Measurements from ENCODE around the gene PKMYT1.
A peak's percentile ranks its signal among the peaks of the same experiment; 100 is the strongest.

The PKMYT1 gene

DNA sequence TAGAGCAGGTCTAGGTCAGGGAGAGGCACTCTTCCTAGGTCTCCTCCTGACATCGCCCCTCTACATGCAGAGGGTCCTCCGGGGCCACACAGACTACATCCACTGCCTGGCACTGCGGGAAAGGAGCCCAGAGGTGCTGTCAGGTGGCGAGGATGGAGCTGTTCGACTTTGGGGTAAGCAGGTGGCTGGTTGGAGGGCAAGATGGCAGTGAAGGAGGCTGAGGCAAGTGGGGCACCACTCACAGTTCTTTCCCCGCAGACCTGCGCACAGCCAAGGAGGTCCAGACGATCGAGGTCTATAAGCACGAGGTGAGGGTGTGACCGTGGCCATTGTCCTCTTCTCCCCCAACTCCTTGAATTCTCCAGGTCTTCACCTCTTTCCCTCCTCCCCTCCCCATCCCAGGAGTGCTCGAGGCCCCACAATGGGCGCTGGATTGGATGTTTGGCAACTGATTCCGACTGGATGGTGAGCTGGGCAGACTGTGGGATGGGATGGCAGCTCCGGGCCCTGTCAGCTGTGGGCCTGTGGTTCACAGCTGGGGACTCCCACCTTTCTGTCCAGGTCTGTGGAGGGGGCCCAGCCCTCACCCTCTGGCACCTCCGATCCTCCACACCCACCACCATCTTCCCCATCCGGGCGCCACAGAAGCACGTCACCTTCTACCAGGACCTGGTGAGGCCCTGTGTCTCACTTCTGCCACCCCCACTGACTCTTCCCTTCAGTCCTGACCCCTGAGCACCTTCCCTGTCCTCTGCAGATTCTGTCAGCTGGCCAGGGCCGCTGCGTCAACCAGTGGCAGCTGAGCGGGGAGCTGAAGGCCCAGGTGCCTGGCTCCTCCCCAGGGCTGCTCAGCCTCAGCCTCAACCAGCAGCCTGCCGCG lies 46.6 kb upstream of the PKMYT1 start:
- Histone ChIP-seq H3K4me3 (replicated peaks; ENCODE audit: low read depth, low read length) (no peak overlapping the region), H3K36me3 (ENCODE audit: control insufficient read depth, insufficient read depth, low read length) (peaks cover 15% of the 10 kb centered on the region), H3K27me3 (replicated peaks; ENCODE audit: control insufficient read depth, insufficient read depth, low read length) (peaks cover 5% of the 10 kb centered on the region)
- DNase-seq (ENCODE audit: extremely low read depth, insufficient read length), result no peak
- TF ChIP-seq, protein P1, sequence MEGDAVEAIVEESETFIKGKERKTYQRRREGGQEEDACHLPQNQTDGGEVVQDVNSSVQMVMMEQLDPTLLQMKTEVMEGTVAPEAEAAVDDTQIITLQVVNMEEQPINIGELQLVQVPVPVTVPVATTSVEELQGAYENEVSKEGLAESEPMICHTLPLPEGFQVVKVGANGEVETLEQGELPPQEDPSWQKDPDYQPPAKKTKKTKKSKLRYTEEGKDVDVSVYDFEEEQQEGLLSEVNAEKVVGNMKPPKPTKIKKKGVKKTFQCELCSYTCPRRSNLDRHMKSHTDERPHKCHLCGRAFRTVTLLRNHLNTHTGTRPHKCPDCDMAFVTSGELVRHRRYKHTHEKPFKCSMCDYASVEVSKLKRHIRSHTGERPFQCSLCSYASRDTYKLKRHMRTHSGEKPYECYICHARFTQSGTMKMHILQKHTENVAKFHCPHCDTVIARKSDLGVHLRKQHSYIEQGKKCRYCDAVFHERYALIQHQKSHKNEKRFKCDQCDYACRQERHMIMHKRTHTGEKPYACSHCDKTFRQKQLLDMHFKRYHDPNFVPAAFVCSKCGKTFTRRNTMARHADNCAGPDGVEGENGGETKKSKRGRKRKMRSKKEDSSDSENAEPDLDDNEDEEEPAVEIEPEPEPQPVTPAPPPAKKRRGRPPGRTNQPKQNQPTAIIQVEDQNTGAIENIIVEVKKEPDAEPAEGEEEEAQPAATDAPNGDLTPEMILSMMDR (IDR thresholded peaks at IDR 0.05; ENCODE audit: insufficient read depth, low read length, poor library complexity, severe bottlenecking), result no peak

DNA sequence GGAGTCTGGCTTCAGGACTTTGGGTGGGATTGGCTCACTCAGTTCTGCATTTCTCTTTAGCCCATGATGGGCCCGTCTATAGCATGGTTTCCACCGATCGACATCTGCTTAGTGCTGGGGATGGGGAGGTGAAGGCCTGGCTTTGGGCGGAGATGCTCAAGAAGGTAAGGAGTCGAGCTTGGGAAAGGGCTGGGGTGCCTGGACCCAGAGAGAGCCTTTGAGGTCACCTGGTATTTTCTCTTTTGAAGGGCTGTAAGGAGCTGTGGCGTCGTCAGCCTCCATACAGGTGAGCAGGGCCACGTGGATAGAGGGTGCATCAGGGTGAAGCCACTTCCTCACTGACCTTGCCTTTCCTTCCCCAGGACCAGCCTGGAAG lies 45.7 kb upstream of the PKMYT1 start:
- Histone ChIP-seq H3K27me3 (replicated peaks; ENCODE audit: control insufficient read depth, insufficient read depth, low read length) (peaks cover 5% of the 10 kb centered on the region), H3K4me3 (replicated peaks; ENCODE audit: low read depth, low read length) (no peak overlapping the region), H3K36me3 (ENCODE audit: control insufficient read depth, insufficient read depth, low read length) (peaks cover 15% of the 10 kb centered on the region)
- TF ChIP-seq, protein P1 (IDR thresholded peaks at IDR 0.05; ENCODE audit: insufficient read depth, low read length, poor library complexity, severe bottlenecking), result no peak
- DNase-seq (ENCODE audit: extremely low read depth, insufficient read length), result no peak

DNA sequence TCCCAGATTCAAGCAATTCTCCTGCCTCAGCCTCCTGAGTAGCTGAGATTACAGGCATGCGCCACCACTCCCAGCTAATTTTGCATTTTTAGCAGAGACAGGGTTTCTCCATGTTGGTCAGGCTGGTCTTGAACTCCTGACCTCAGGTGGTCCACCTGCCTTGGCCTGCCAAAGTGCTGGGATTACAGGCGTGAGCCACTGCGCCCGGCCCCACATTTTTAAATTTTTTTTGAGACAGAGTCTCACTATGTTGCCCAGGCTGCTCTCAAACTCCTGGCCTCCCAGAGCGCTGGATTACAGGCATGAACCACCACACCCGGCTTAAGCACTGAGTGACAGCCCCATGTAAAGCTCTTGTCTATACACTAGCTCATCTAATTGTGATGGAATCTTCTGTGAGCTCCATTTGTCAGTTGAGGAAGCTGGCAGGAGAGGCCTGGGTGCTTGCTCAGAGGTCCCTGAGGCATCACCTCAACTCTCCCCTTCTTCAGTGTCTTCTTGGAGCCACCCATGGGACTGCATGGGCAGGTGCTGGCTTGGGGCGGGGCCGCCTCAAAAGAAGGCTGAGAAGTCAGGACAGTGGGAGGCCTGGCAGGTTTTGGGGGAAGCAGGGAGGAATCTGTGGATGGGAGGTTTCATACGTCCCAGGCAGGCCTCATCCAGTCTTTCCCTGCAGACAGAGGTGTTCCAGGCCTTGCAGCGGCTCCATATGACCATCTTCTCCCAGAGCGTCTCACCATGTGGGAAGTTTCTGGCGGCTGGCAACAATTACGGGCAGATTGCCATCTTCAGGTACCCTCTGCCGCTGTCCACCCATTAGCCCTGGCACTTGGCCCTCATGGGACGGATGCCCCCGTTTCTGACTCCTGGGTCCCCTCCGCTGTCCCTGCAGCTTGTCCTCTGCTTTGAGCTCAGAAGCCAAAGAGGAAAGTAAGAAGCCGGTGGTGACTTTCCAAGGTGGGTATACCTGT lies 45.1 kb upstream of the PKMYT1 start:
- Histone ChIP-seq H3K4me3 (replicated peaks; ENCODE audit: low read depth, low read length) (no peak overlapping the region), H3K36me3 (ENCODE audit: control insufficient read depth, insufficient read depth, low read length) (peaks cover 15% of the 10 kb centered on the region), H3K27me3 (replicated peaks; ENCODE audit: control insufficient read depth, insufficient read depth, low read length) (peaks cover 5% of the 10 kb centered on the region)
- TF ChIP-seq, protein P1 (IDR thresholded peaks at IDR 0.05; ENCODE audit: insufficient read depth, low read length, poor library complexity, severe bottlenecking), result no peak
- DNase-seq (ENCODE audit: extremely low read depth, insufficient read length), result no peak

DNA sequence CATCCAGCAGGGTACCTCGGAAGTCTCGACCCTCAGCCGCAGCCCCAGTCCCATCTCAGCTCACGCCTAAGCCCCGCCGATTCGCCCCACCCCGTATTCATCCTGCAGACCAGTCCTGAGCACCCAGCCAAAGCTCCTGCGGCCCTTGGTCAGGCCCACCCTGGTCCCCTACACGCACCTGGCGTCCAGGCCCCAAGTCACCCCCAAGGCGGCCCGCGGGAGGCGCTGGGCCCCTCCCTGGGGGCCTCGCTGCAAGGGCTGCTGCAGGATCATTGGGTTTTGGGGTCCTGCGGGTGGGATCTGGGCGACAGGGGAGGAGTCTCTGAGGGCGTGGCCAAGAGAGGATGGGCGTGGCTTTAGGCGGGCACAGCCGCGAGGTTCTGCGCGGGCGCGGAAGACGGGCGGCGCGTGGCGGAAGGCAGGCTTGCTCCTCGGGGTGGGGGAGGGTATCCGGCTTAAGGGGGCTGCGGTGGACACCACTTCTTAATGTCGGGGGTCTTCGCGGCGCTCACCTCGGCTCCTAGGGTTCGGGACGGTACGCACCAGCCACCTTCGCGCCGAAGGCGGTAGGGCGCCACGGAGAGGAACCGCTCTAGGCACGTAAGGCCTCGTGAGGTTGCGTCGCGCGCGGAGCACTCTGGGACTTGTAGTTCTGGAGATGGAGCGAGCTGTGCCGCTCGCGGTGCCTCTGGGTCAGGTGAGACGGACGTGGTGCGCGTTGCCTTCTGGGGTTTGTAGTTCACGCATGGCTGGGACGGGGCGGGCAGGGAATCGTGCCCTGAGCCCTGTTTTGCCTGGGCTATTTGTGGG lies 43.6 kb upstream of the PKMYT1 start, which contains the start of the genes HCFC1R1 and THOC6:
Gene HCFC1R1, minus strand, starts transcription at position 274 of the 810 bp plus-strand sequence. Its CDS starts 1 bp downstream, at position 273.
Gene THOC6, plus strand, starts transcription at position 367 of the 810 bp plus-strand sequence. Its CDS starts 292 bp downstream, at position 659.
- peak; percentile 95 for DNase-seq (ENCODE audit: extremely low read depth, insufficient read length)
- H3K36me3 ChIP-seq (ENCODE audit: control insufficient read depth, insufficient read depth, low read length), result peaks cover 15% of the 10 kb centered on the region
- no peaks in the 10 kb centered on the region; the same call in none of the 2 replicates for H3K27me3 ChIP-seq (replicated peaks; ENCODE audit: control insufficient read depth, insufficient read depth, low read length)
- peak within 1 kb of the TSS; percentile 82 for H3K4me3 ChIP-seq (replicated peaks; ENCODE audit: low read depth, low read length)
- TF ChIP-seq, protein P1 (IDR thresholded peaks at IDR 0.05; ENCODE audit: insufficient read depth, low read length, poor library complexity, severe bottlenecking), result no peak

DNA sequence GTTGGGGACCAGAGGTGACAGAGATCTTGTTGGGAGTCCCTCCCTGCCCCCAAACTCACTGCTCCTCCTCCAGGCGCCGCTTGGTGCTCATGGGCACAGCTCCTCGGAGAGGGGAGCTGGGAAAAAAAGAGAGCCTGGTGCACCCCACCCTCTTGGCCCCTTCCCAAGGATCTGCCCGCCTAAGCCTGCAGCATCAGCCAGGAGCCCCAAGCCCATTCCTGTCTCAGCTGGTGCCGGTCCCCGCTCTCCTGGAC lies 43.1 kb upstream of the PKMYT1 start:
- TF ChIP-seq, protein P1 (IDR thresholded peaks at IDR 0.05; ENCODE audit: insufficient read depth, low read length, poor library complexity, severe bottlenecking), result no peak
- H3K4me3 ChIP-seq (replicated peaks; ENCODE audit: low read depth, low read length), result peak overlapping the region; percentile 82
- no peaks in the 10 kb centered on the region for H3K27me3 ChIP-seq (replicated peaks; ENCODE audit: control insufficient read depth, insufficient read depth, low read length)
- no peak for DNase-seq (ENCODE audit: extremely low read depth, insufficient read length)
- H3K36me3 ChIP-seq (ENCODE audit: control insufficient read depth, insufficient read depth, low read length), result peaks cover 15% of the 10 kb centered on the region

Measured in GM06990 (cell line).